ENCODE results near the gene LDB3.

DNA sequence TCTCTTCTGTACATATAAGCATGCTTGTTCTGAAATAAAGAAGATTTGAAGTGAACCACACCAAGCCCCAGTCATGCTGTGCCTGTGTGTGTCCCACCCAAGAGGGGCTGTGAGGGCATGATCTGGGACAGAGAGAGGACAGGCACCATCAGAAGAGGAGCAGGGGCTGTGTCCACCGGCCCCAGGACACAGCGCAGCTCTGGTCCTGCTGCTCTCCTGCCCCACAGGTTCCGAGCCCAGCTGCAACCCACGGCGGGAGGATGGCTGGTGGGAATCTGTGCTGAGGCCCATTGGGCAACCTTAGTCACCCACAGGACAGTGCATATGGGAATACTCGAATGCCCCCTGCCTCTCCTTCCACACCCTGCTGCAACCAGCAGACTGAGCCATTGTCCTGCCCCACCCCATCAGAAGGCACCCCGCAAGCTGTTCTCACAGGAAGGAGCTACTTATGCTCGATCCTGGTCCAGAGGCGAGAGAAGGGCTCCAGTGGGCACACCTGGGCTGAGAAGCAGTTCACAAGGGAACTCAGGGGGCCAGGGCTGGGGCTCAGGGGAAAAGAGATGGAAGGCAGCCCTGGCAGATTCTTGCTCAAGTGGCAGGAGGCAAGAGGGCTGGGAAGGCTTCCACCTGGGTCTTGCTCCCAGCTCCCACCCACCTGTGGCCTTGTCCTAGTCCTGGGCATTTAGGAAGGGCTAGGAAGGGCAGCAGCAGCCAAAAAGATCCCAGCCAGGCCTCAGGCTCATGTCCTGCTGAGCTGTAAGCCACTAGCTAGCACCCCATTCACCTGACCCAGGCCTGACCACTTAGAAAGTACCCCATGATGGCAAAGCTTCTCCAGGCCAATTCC lies 31.9 kb downstream of the LDB3 start:
- no peak for TF ChIP-seq PRDM10 (IDR thresholded peaks at IDR 0.05; ENCODE audit: partially characterized antibody)
- TF ChIP-seq FOXA3 (CRISPR knock-in tag; conservative IDR thresholded peaks at IDR 0.05 in 1 of 2, IDR thresholded peaks at IDR 0.05 in 1 of 2) = no peak
- TF ChIP-seq HIVEP1 (CRISPR knock-in tag; IDR thresholded peaks at IDR 0.05) = no peak
- TF ChIP-seq, protein P1, sequence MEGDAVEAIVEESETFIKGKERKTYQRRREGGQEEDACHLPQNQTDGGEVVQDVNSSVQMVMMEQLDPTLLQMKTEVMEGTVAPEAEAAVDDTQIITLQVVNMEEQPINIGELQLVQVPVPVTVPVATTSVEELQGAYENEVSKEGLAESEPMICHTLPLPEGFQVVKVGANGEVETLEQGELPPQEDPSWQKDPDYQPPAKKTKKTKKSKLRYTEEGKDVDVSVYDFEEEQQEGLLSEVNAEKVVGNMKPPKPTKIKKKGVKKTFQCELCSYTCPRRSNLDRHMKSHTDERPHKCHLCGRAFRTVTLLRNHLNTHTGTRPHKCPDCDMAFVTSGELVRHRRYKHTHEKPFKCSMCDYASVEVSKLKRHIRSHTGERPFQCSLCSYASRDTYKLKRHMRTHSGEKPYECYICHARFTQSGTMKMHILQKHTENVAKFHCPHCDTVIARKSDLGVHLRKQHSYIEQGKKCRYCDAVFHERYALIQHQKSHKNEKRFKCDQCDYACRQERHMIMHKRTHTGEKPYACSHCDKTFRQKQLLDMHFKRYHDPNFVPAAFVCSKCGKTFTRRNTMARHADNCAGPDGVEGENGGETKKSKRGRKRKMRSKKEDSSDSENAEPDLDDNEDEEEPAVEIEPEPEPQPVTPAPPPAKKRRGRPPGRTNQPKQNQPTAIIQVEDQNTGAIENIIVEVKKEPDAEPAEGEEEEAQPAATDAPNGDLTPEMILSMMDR (IDR thresholded peaks at IDR 0.05 in 2 of 3, conservative IDR thresholded peaks at IDR 0.05 in 1 of 3; ENCODE audit: insufficient read depth in 2 of 3, low read depth in 1 of 3, low read length in 3 of 3) = no peak
- no peak for TF ChIP-seq EP300 (IDR thresholded peaks at IDR 0.05; ENCODE audit: low read length)
- no peak for TF ChIP-seq POLR2A (conservative IDR thresholded peaks at IDR 0.05)
- TF ChIP-seq, protein P2, sequence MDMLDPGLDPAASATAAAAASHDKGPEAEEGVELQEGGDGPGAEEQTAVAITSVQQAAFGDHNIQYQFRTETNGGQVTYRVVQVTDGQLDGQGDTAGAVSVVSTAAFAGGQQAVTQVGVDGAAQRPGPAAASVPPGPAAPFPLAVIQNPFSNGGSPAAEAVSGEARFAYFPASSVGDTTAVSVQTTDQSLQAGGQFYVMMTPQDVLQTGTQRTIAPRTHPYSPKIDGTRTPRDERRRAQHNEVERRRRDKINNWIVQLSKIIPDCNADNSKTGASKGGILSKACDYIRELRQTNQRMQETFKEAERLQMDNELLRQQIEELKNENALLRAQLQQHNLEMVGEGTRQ (CRISPR knock-in tag; IDR thresholded peaks at IDR 0.05) = no peak
- TF ChIP-seq, protein P3, sequence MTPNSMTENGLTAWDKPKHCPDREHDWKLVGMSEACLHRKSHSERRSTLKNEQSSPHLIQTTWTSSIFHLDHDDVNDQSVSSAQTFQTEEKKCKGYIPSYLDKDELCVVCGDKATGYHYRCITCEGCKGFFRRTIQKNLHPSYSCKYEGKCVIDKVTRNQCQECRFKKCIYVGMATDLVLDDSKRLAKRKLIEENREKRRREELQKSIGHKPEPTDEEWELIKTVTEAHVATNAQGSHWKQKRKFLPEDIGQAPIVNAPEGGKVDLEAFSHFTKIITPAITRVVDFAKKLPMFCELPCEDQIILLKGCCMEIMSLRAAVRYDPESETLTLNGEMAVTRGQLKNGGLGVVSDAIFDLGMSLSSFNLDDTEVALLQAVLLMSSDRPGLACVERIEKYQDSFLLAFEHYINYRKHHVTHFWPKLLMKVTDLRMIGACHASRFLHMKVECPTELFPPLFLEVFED (CRISPR knock-in tag; conservative IDR thresholded peaks at IDR 0.05) = no peak
- no peak for TF ChIP-seq CBX8 (IDR thresholded peaks at IDR 0.05; ENCODE audit: borderline replicate concordance, extremely low read depth, low read depth, low read length, poor library complexity, severe bottlenecking)
